Measurements from ENCODE around the gene EIPR1. TPM values are rescaled to one million over a fixed set of nuclear protein-coding genes. Genes with fewer than 3 reads are reported as not detected.

The EIPR1 gene
- total and polyA plus RNA-seq, 2 donors = 21.3 to 31.9 TPM

GRCh38 chr2:3251946-3252345 is 125.7 kb downstream of the EIPR1 start:
- peaks cover 2 to 17% of the 10 kb centered on the region in 2 donors for H3K9me3 ChIP-seq (ENCODE audit: control insufficient read depth in 2 of 2, insufficient read depth in 1 of 2, low read length in 1 of 2)
- peaks cover 8 to 10% of the 10 kb centered on the region in 2 donors for H3K36me3 ChIP-seq (ENCODE audit: control insufficient read depth in 2 of 2, insufficient read depth in 2 of 2, low read length in 1 of 2)
- DNase-seq (ENCODE audit: low read depth in 6 of 9, low spot score in 9 of 9) = no peak
- no peaks in the 10 kb centered on the region for H3K27me3 ChIP-seq (ENCODE audit: control insufficient read depth in 2 of 2, insufficient read depth in 1 of 2, low read length in 1 of 2)
- WGBS = 96% methylated on average over 15 of the region's 15 CpGs
- H3K4me3 ChIP-seq (ENCODE audit: low read length in 2 of 2) = no peak overlapping the region
- no peaks in the 10 kb centered on the region for H3K4me1 ChIP-seq (ENCODE audit: control insufficient read depth in 2 of 2, insufficient read depth in 2 of 2, low read length in 2 of 2)
- no peak overlapping the region for H3K27ac ChIP-seq (ENCODE audit: low read depth in 1 of 2, low read length in 1 of 2)

- no peak for DNase-seq (ENCODE audit: low read depth in 6 of 9, low spot score in 9 of 9)
- peaks cover 4 to 5% of the 10 kb centered on the region in 2 donors for H3K36me3 ChIP-seq (ENCODE audit: control insufficient read depth in 2 of 2, insufficient read depth in 2 of 2, low read length in 1 of 2)
- H3K9me3 ChIP-seq (ENCODE audit: control insufficient read depth in 2 of 2, insufficient read depth in 1 of 2, low read length in 1 of 2) = peaks cover 2 to 17% of the 10 kb centered on the region in 2 donors
- no peaks in the 10 kb centered on the region for H3K4me1 ChIP-seq (ENCODE audit: control insufficient read depth in 2 of 2, insufficient read depth in 2 of 2, low read length in 2 of 2)
- no peaks in the 10 kb centered on the region for H3K27me3 ChIP-seq (ENCODE audit: control insufficient read depth in 2 of 2, insufficient read depth in 1 of 2, low read length in 1 of 2)
- no peak overlapping the region for H3K4me3 ChIP-seq (ENCODE audit: low read length in 2 of 2)
- 97% methylated on average over 2 of the region's 2 CpGs for WGBS
- no peak overlapping the region for H3K27ac ChIP-seq (ENCODE audit: low read depth in 1 of 2, low read length in 1 of 2)
Measured at GRCh38 chr2:3249476-3249962, 128.1 kb downstream of the EIPR1 start.

- DNase-seq (ENCODE audit: low read depth in 6 of 9, low spot score in 9 of 9) = no peak
- H3K27me3 ChIP-seq (ENCODE audit: control insufficient read depth in 2 of 2, insufficient read depth in 1 of 2, low read length in 1 of 2) = no peaks in the 10 kb centered on the region
- peaks cover 0 to under 1% of the 10 kb centered on the region in 2 donors for H3K4me1 ChIP-seq (ENCODE audit: control insufficient read depth in 2 of 2, insufficient read depth in 2 of 2, low read length in 2 of 2)
- H3K27ac ChIP-seq (ENCODE audit: low read depth in 1 of 2, low read length in 1 of 2) = no peak overlapping the region
- peaks cover 2 to 17% of the 10 kb centered on the region in 2 donors for H3K9me3 ChIP-seq (ENCODE audit: control insufficient read depth in 2 of 2, insufficient read depth in 1 of 2, low read length in 1 of 2)
- peaks cover 0 to 4% of the 10 kb centered on the region in 2 donors for H3K36me3 ChIP-seq (ENCODE audit: control insufficient read depth in 2 of 2, insufficient read depth in 2 of 2, low read length in 1 of 2)
- no peak overlapping the region for H3K4me3 ChIP-seq (ENCODE audit: low read length in 2 of 2)
- WGBS = 97% methylated on average over 4 of the region's 4 CpGs
Measured at GRCh38 chr2:3248754-3249475, 128.7 kb downstream of the EIPR1 start.

- H3K4me3 ChIP-seq (ENCODE audit: low read length in 2 of 2) = no peak overlapping the region
- no peak overlapping the region for H3K27ac ChIP-seq (ENCODE audit: low read depth in 1 of 2, low read length in 1 of 2)
- H3K27me3 ChIP-seq (ENCODE audit: control insufficient read depth in 2 of 2, insufficient read depth in 1 of 2, low read length in 1 of 2) = no peaks in the 10 kb centered on the region
- H3K9me3 ChIP-seq (ENCODE audit: control insufficient read depth in 2 of 2, insufficient read depth in 1 of 2, low read length in 1 of 2) = peaks cover 2 to 17% of the 10 kb centered on the region in 2 donors
- H3K4me1 ChIP-seq (ENCODE audit: control insufficient read depth in 2 of 2, insufficient read depth in 2 of 2, low read length in 2 of 2) = peaks cover 8 to 17% of the 10 kb centered on the region in 2 donors
- 68% methylated on average over 10 of the region's 13 CpGs for WGBS
- no peaks in the 10 kb centered on the region for H3K36me3 ChIP-seq (ENCODE audit: control insufficient read depth in 2 of 2, insufficient read depth in 2 of 2, low read length in 1 of 2)
- DNase-seq (ENCODE audit: low read depth in 6 of 9, low spot score in 9 of 9) = no peak
Measured at GRCh38 chr2:3246928-3247714, 130.5 kb downstream of the EIPR1 start.

- Histone ChIP-seq H3K4me1 (ENCODE audit: control insufficient read depth in 2 of 2, insufficient read depth in 2 of 2, low read length in 2 of 2) (peaks cover 15 to 24% of the 10 kb centered on the region in 2 donors), H3K4me3 (ENCODE audit: low read length in 2 of 2) (no peak overlapping the region), H3K27ac (ENCODE audit: low read depth in 1 of 2, low read length in 1 of 2) (no peak overlapping the region), H3K27me3 (ENCODE audit: control insufficient read depth in 2 of 2, insufficient read depth in 1 of 2, low read length in 1 of 2) (no peaks in the 10 kb centered on the region), H3K9me3 (ENCODE audit: control insufficient read depth in 2 of 2, insufficient read depth in 1 of 2, low read length in 1 of 2) (peaks cover 2 to 17% of the 10 kb centered on the region in 2 donors), H3K36me3 (ENCODE audit: control insufficient read depth in 2 of 2, insufficient read depth in 2 of 2, low read length in 1 of 2) (no peaks in the 10 kb centered on the region)
- 77% methylated on average over 5 of the region's 6 CpGs for WGBS
- no peak for DNase-seq (ENCODE audit: low read depth in 6 of 9, low spot score in 9 of 9)
Measured at GRCh38 chr2:3246406-3246805, 131.2 kb downstream of the EIPR1 start.

GRCh38 chr2:3244486-3244885 is 133.1 kb downstream of the EIPR1 start:
- H3K9me3 ChIP-seq (ENCODE audit: control insufficient read depth in 2 of 2, insufficient read depth in 1 of 2, low read length in 1 of 2) = peaks cover 2 to 8% of the 10 kb centered on the region in 2 donors
- H3K27ac ChIP-seq (ENCODE audit: low read depth in 1 of 2, low read length in 1 of 2) = no peak overlapping the region
- H3K36me3 ChIP-seq (ENCODE audit: control insufficient read depth in 2 of 2, insufficient read depth in 2 of 2, low read length in 1 of 2) = no peaks in the 10 kb centered on the region
- WGBS = 97% methylated on average over 7 of the region's 7 CpGs
- H3K4me3 ChIP-seq (ENCODE audit: low read length in 2 of 2) = no peak overlapping the region
- peaks cover 15 to 31% of the 10 kb centered on the region in 2 donors for H3K4me1 ChIP-seq (ENCODE audit: control insufficient read depth in 2 of 2, insufficient read depth in 2 of 2, low read length in 2 of 2)
- no peak for DNase-seq (ENCODE audit: low read depth in 6 of 9, low spot score in 9 of 9)
- no peaks in the 10 kb centered on the region for H3K27me3 ChIP-seq (ENCODE audit: control insufficient read depth in 2 of 2, insufficient read depth in 1 of 2, low read length in 1 of 2)

- no peak overlapping the region for H3K4me3 ChIP-seq (ENCODE audit: low read length in 2 of 2)
- H3K27me3 ChIP-seq (ENCODE audit: control insufficient read depth in 2 of 2, insufficient read depth in 1 of 2, low read length in 1 of 2) = no peaks in the 10 kb centered on the region
- H3K36me3 ChIP-seq (ENCODE audit: control insufficient read depth in 2 of 2, insufficient read depth in 2 of 2, low read length in 1 of 2) = no peaks in the 10 kb centered on the region
- no peak for DNase-seq (ENCODE audit: low read depth in 6 of 9, low spot score in 9 of 9)
- peaks cover 0 to 5% of the 10 kb centered on the region in 2 donors for H3K9me3 ChIP-seq (ENCODE audit: control insufficient read depth in 2 of 2, insufficient read depth in 1 of 2, low read length in 1 of 2)
- no peak overlapping the region for H3K27ac ChIP-seq (ENCODE audit: low read depth in 1 of 2, low read length in 1 of 2)
- 81% methylated on average over 6 of the region's 6 CpGs for WGBS
- H3K4me1 ChIP-seq (ENCODE audit: control insufficient read depth in 2 of 2, insufficient read depth in 2 of 2, low read length in 2 of 2) = peaks cover 15 to 32% of the 10 kb centered on the region in 2 donors
Measured at GRCh38 chr2:3243804-3244203, 133.8 kb downstream of the EIPR1 start.

GRCh38 chr2:3242747-3243369 is 134.8 kb downstream of the EIPR1 start:
- 14% methylated on average over 9 of the region's 9 CpGs for WGBS
- Histone ChIP-seq H3K4me3 (ENCODE audit: low read length in 2 of 2) (no peak overlapping the region), H3K9me3 (ENCODE audit: control insufficient read depth in 2 of 2, insufficient read depth in 1 of 2, low read length in 1 of 2) (no peaks in the 10 kb centered on the region), H3K4me1 (ENCODE audit: control insufficient read depth in 2 of 2, insufficient read depth in 2 of 2, low read length in 2 of 2) (peaks cover 15 to 32% of the 10 kb centered on the region in 2 donors), H3K36me3 (ENCODE audit: control insufficient read depth in 2 of 2, insufficient read depth in 2 of 2, low read length in 1 of 2) (no peaks in the 10 kb centered on the region), H3K27ac (ENCODE audit: low read depth in 1 of 2, low read length in 1 of 2) (no peak overlapping the region), H3K27me3 (ENCODE audit: control insufficient read depth in 2 of 2, insufficient read depth in 1 of 2, low read length in 1 of 2) (no peaks in the 10 kb centered on the region)
- peak; percentile 43 to 87 (median 70) for DNase-seq (ENCODE audit: low read depth in 6 of 9, low spot score in 9 of 9)

All from thymus (tissue), 11 donors.